Measurements from ENCODE around the gene HTT.

Gene HTT

GRCh38 chr4:3047464-3048286, 26.8 kb upstream of the HTT start:
- TF ChIP-seq CTCF (IDR thresholded peaks at IDR 0.05), result peak; percentile 89

- no peak for TF ChIP-seq CTCF (IDR thresholded peaks at IDR 0.05)
These were observed 20.2 kb upstream of the HTT start for GRCh38 chr4:3054169-3054759.

GRCh38 chr4:3059943-3060342, 14.5 kb upstream of the HTT start:
- TF ChIP-seq CTCF (IDR thresholded peaks at IDR 0.05), result no peak

GRCh38 chr4:3060946-3061345, 13.5 kb upstream of the HTT start:
- TF ChIP-seq CTCF (IDR thresholded peaks at IDR 0.05), result no peak

GRCh38 chr4:3062471-3062870, 12.0 kb upstream of the HTT start:
- TF ChIP-seq CTCF (IDR thresholded peaks at IDR 0.05), result no peak

GRCh38 chr4:3065551-3065950, 8.9 kb upstream of the HTT start:
- no peak for TF ChIP-seq CTCF (IDR thresholded peaks at IDR 0.05)

GRCh38 chr4:3066836-3067400, 7.6 kb upstream of the HTT start:
- no peak for TF ChIP-seq CTCF (IDR thresholded peaks at IDR 0.05)

All from LNCAP (cell line).